Measurements from ENCODE around the gene CYP27A1. TPM values are rescaled to one million over a fixed set of nuclear protein-coding genes. Genes with fewer than 3 reads are reported as not detected.

The CYP27A1 gene
- total and polyA plus RNA-seq, 2 of the 8 experiments (the other 6 are each of a cell fraction or from before 2014, with no cell fraction given): 5.4 to 14.7 TPM

DNA sequence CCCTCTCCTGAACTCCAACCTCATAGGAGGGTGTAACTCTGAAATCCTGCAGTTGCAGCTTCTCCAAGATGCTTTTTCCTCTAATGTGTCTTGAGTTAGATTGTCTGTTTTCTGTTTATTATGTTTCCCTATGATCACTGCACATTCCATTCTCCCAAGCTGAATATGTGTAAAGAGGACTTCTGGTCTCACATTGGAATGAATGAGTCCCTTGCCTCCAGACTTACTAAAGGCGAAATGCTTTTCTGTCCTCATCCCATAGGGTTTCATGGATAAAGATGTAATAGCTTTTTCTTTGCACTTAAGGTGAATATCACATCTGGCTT is 35.5 kb upstream of the CYP27A1 start (continued):
- TF ChIP-seq GTF2F1 (IDR thresholded peaks at IDR 0.05; ENCODE audit: borderline replicate concordance, low read depth, low read length): no peak
- no peak for TF ChIP-seq CTBP2 (IDR thresholded peaks at IDR 0.05; ENCODE audit: borderline replicate concordance, insufficient read depth, insufficient read length, low read length)
